Left renal pelvis (tissue), 4 donors: ENCODE measurements around the gene CD70. TPM values are rescaled to one million over a fixed set of nuclear protein-coding genes. Genes with fewer than 3 reads are reported as not detected.
"Not testable (repeated sequence)": the region's sequence is repeated elsewhere in the genome, so short reads cannot be mapped to it uniquely, and the experiment has no call there.

Source experiments
- DNase-seq, 4 donors: peaks; one replicate each; pipeline ENCODE4 v3.0.0-alpha.2; 2013; ENCODE audit warnings: low read depth in 4 of 4, low spot score in 3 of 4
- polyA plus RNA-seq, 4 donors: library from polyadenylated mRNA; unstranded; fragments of 120-200 nt; gene quantifications; one replicate each; pipeline ENCODE4 v1.2.1, GENCODE V29; 2013; ENCODE audit not compliant: insufficient read length in 4 of 4

Gene CD70
- not detected for polyA plus RNA-seq

GRCh38 chr19:6590827-6591319 is at the start of gene CD70:
Gene CD70 (minus strand): TSS chr19:6591150. CDS start chr19:6591002, 148 bp downstream.
- no peak for DNase-seq

GRCh38 chr19:6640333-6640732 is 49.4 kb upstream of the CD70 start:
- not testable (repeated sequence) for DNase-seq

DNA sequence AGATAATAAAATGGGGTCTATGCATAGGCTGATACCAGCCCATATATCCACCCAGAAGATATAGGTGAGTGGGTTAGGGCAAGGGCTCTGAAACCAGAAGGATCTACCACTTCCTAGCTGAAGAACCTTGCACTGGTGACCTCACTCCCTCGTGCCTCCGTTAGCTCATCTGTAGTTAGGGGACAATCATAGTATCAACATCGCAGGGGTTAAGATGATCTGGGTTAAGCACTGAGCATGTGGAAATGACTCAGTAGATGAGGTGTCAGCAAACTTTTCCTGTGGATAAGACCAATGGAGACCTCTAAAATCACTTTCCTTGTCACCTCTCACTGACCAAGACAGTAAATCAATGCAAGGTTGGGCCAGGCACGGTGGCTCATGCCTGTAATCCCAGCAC is 48.5 kb upstream of the CD70 start:
- no peak for DNase-seq

DNA sequence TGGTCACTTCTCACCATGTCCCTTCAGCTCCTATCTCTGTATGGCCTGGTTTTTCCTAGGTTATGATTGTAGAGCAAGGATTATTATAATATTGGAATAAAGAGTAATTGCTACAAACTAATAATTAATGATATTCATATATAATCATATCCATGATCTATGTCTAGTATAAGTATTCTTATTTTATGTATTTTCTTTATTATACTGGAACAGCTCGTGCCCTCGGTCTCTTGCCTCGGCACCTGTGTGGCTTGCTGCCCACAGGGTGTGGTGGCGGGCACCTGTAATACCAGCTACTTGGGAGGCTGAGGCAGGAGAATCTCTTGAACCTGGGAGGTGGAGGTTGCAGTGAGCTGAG is 42.5 kb upstream of the CD70 start:
- not testable (repeated sequence) for DNase-seq

DNA sequence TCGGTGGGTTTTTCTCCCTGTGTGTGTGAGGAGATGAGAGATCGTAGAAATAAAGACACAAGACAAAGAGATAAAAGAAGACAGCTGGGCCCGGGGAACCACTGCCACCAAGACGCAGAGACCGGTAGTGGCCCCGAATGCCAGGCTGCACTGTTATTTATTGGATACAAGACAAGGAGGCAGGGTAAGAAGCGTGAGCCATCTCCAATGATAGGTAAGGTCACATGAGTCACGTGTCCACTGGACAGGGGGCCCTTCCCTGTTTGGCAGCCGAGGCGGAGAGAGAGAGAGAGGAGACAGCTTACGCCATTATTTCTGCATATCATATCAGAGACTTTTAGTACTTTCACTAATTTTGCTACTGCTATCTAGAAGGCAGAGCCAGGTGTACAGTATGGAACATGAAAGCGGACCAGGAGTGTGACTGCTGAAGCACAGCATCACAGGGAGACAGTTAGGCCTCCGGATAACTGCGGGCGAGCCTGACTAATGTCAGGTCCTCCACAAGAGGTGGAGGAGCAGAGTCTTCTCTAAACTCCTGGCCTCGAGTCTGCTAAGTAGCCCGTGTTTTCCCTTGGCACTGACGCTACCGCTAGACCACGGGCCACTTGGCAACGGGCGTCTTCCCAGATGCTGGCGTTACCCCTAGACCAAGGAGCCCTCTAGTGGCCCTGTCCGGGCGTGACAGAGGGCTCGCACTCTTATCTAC is 42.0 kb upstream of the CD70 start:
- peak in 2 of 4 donors; percentile 4 to 7 for DNase-seq

GRCh38 chr19:6632002-6632621 is 41.2 kb upstream of the CD70 start:
- peak; percentile 38 to 61 (median 58) for DNase-seq

GRCh38 chr19:6626764-6627163 is 35.8 kb upstream of the CD70 start:
- DNase-seq = no peak

DNA sequence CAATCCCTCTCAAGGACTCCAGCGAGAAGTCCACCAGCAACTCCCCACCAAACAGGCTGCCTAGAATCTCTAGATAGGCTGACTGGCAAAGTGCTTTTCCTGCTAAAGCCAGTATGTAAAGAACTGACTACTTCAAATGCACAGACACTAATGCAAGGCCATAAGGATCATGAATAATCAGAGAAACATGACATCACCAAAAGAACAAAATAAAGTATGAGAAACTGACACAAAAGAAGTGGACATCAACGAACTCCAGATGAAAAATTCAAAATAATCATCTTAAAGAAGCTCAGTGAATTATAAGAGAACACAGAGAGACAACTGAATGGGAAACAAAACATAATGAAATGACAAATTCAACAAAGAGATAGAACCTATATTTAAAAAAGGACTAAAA is 26.4 kb upstream of the CD70 start:
- DNase-seq = no peak

- DNase-seq = no peak
These were observed 25.1 kb upstream of the CD70 start for GRCh38 chr19:6616011-6616410.

DNA sequence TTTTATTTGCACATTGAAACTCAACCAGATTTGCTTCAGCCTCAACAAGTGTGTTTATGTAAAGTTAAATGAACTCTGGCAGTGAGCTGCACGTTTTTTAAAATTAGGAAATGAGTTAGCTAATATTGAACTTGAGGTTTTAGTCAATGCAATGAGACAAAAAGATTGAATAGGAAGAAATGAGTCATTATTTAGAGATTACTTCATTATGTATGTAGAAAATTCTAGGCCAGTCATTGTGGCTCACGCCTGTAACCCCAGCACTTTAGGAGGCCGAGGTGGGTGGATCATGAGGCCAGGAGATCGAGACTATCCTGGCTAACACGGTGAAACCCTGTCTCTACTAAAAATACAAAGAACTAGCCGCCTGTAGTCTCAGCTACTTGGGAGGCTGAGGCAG is 22.8 kb upstream of the CD70 start:
- DNase-seq = no peak

GRCh38 chr19:6610934-6611852 is 20.2 kb upstream of the CD70 start:
- DNase-seq = no peak

GRCh38 chr19:6608940-6609339 is 18.0 kb upstream of the CD70 start:
- no peak for DNase-seq

GRCh38 chr19:6608146-6608545 is 17.2 kb upstream of the CD70 start:
- not testable (repeated sequence) for DNase-seq

- not testable (repeated sequence) for DNase-seq
These were observed 15.5 kb upstream of the CD70 start for GRCh38 chr19:6606276-6607070.

- no peak for DNase-seq
These were observed 14.0 kb upstream of the CD70 start for GRCh38 chr19:6604906-6605305.

- DNase-seq = no peak
These were observed 11.8 kb upstream of the CD70 start for GRCh38 chr19:6602729-6603114.

DNA sequence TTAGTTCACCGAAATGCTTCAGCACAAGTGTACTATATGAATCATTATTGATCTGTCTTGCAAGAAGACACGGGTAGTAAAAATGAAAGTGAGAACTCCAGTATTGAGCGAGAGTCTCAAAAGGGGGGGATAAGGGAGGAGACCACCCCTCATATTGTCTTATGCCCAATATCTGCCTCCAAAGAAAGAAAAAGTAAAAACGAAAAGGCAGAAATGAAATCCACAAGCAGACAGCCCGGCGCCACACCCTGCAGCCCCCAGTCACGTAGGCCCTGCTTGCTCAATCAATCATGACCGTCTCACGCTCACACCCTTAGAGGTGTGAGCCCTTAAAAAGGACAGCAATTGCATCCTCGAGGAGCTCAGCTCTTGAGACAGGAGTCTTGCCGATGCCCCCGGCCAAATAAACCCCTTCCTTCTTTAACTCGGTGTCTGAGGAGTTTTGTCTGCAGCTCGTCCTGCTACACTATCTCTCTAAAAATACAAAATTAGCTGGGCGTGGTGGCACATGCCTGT is 10.6 kb upstream of the CD70 start:
- not testable (repeated sequence) for DNase-seq

DNA sequence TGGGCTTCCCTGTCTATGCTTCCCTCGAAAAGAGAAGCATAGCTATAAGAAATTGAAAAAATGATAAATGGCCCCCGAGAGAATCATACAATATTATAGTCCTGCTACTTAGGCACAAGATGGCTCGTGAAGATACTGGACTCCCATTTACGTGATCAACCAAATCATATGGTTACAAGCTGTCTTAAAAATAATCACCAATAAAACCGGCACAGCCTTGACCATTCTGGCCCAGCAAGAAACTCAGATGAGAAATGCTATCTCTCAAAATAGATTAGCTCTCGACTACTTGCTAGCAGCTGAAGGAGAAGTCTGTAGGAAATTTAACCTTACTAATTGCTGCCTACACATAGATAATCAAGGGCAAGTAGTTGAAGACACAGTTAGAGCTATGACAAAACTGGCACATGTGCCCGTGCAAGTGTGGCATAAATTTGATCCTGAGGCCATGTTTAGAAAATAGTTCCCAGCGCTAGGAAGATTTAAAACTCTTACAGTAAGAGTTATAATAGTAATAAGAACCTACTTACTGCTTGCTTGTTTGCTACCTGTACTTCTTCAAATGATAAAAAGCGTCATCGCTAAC is 10.1 kb upstream of the CD70 start:
- DNase-seq = not testable (repeated sequence)

DNA sequence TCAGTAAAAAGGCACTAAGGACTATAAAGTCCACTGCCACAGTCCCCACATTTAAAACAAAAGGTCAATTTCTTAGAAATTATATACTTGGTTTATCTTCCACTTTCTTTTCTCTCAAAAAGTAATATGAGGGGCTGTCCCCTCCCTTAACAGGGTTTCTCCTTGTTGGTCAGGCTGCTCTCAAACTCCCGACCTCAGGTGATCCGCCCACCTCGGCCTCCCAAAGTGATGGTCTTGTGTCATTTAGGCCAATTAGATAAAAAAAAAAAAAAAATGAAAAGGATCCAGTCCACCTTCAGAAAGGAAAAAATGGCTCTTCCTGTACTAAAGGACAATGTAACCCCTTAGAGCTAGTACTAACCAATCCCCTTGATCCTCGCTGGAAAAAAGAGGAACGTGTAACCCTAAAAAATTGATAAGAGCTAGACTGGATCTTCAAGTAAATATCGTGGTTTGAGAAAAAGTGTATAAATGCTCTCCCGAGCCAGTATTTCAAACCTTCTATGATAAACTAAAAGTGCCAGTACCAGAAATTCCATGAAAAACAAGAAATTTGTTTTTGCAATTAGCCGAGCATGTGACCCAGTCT is 9.0 kb upstream of the CD70 start:
- DNase-seq = no peak
